Type B pancreatic cell (in vitro differentiated cells): ENCODE data around the gene PPFIA1. TPM values are rescaled to one million over a fixed set of nuclear protein-coding genes. Genes with fewer than 3 reads are reported as not detected.
"Not testable (repeated sequence)": the region's sequence is repeated elsewhere in the genome, so short reads cannot be mapped to it uniquely, and the experiment has no call there.

ENCODE experiments used
- DNase-seq: peaks from one replicate; pipeline ENCODE4 v3.0.0; 2021; ENCODE audit warnings: mixed read lengths; ENCODE audit not compliant: unreplicated experiment; ENCODE audit errors: extremely low spot score
- H3K27ac Mint-ChIP-seq: 2 replicates; pipeline ENCODE4 v1.8.0; 2021; ENCODE audit warnings: mild to moderate bottlenecking, mixed read lengths
- H3K27me3 Mint-ChIP-seq: 2 replicates; pipeline ENCODE4 v1.8.0; 2021; ENCODE audit warnings: mixed read lengths
- H3K36me3 Mint-ChIP-seq: 2 replicates; pipeline ENCODE4 v1.8.0; 2021; ENCODE audit warnings: mixed read lengths
- H3K4me1 Mint-ChIP-seq: one replicate; pipeline ENCODE4 v1.8.0; 2021; ENCODE audit warnings: mixed read lengths; ENCODE audit not compliant: unreplicated experiment
- H3K4me3 Mint-ChIP-seq: 2 replicates; pipeline ENCODE4 v1.8.0; 2021; ENCODE audit warnings: mild to moderate bottlenecking, mixed read lengths
- H3K9me3 Mint-ChIP-seq: 2 replicates; pipeline ENCODE4 v1.8.0; 2021; ENCODE audit warnings: mixed read lengths
- total RNA-seq: library from RNA; stranded (reverse); gene quantifications from 2 replicates; pipeline ENCODE4 v1.2.1, GENCODE V29; 2021; ENCODE audit warnings: low replicate concordance
- TF ChIP-seq, protein P1 (sequence below): fragments of 200-600 bp; sonication (generic); conservative IDR thresholded peaks from 2 replicates; pipeline ENCODE4 v1.5.0; 2021; ENCODE audit warnings: antibody characterized with exemption, mild to moderate bottlenecking

PPFIA1 gene
- total RNA-seq, 1 donor from 2014 or later, result 57.0 TPM

- no peaks in the 10 kb centered on the region for H3K4me1 Mint-ChIP-seq
- H3K4me3 Mint-ChIP-seq, result no peak overlapping the region
- no peaks in the 10 kb centered on the region for H3K9me3 Mint-ChIP-seq
- no peak overlapping the region for H3K27ac Mint-ChIP-seq
- TF ChIP-seq, protein P1, sequence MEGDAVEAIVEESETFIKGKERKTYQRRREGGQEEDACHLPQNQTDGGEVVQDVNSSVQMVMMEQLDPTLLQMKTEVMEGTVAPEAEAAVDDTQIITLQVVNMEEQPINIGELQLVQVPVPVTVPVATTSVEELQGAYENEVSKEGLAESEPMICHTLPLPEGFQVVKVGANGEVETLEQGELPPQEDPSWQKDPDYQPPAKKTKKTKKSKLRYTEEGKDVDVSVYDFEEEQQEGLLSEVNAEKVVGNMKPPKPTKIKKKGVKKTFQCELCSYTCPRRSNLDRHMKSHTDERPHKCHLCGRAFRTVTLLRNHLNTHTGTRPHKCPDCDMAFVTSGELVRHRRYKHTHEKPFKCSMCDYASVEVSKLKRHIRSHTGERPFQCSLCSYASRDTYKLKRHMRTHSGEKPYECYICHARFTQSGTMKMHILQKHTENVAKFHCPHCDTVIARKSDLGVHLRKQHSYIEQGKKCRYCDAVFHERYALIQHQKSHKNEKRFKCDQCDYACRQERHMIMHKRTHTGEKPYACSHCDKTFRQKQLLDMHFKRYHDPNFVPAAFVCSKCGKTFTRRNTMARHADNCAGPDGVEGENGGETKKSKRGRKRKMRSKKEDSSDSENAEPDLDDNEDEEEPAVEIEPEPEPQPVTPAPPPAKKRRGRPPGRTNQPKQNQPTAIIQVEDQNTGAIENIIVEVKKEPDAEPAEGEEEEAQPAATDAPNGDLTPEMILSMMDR, result no peak
- H3K27me3 Mint-ChIP-seq, result no peaks in the 10 kb centered on the region
- peaks cover 18% of the 10 kb centered on the region for H3K36me3 Mint-ChIP-seq
- DNase-seq, result no peak
Measured at GRCh38 chr11:70387564-70387963, 117.1 kb downstream of the PPFIA1 start.

DNA sequence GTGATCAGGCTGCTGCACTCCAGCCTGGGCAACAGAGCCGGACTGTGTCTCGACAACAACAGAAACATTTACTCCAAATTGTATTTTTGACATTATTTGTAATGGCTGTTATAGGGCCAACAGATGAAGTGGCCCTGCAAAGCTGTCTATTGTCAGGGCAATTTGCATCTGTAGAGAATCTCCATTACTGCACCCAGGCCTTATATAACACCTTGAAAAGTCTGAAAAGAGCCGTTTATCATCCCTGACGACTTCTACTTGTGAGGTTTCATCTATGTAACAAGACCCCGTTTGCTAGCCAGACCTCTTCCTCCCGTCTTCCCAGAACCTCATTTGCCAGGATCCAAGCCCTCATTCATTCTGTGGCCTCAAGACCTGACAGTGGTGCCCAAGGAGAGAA is 118.7 kb downstream of the PPFIA1 start:
- H3K27ac Mint-ChIP-seq, result no peak overlapping the region

DNA sequence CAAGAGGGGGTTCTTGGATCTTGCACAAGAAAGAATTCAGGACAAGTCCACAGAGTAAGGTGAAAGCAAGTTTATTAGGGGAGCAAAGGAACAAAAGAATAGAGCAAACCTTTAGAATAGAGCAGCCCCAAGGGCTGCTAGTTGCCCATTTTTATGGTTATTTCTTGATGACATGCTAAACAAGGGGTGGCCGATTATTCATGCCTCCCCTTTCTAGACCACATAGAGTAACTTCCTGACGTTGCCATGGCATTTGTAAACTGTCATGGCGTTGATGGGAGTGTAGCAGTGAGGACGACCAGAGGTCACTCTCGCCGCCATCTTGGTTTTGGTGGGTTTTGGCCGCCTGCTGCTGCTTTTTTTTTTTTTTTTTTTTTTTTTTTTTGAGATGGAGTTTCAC is 120.4 kb downstream of the PPFIA1 start:
- H3K27ac Mint-ChIP-seq, H3K4me3 Mint-ChIP-seq, DNase-seq, H3K9me3 Mint-ChIP-seq, H3K27me3 Mint-ChIP-seq, H3K4me1 Mint-ChIP-seq: not testable (repeated sequence)
- H3K36me3 Mint-ChIP-seq, result peaks cover 20% of the 10 kb centered on the region

More for the DNA sequence above, 118.7 kb downstream of the PPFIA1 start:
- no peaks in the 10 kb centered on the region for H3K27me3 Mint-ChIP-seq
- no peak overlapping the region for H3K4me3 Mint-ChIP-seq
- peaks cover 26% of the 10 kb centered on the region for H3K36me3 Mint-ChIP-seq
- no peaks in the 10 kb centered on the region for H3K4me1 Mint-ChIP-seq
- no peaks in the 10 kb centered on the region for H3K9me3 Mint-ChIP-seq
- no peak for DNase-seq
- TF ChIP-seq, protein P1, result no peak

GRCh38 chr11:70394211-70394950 is 123.9 kb downstream of the PPFIA1 start:
- no peak overlapping the region for H3K27ac Mint-ChIP-seq
- DNase-seq, result no peak
- H3K4me1 Mint-ChIP-seq, result peaks cover 11% of the 10 kb centered on the region
- no peaks in the 10 kb centered on the region for H3K9me3 Mint-ChIP-seq
- TF ChIP-seq, protein P1, result no peak
- H3K36me3 Mint-ChIP-seq, result peaks cover 25% of the 10 kb centered on the region
- no peak overlapping the region for H3K4me3 Mint-ChIP-seq
- H3K27me3 Mint-ChIP-seq, result no peaks in the 10 kb centered on the region

DNA sequence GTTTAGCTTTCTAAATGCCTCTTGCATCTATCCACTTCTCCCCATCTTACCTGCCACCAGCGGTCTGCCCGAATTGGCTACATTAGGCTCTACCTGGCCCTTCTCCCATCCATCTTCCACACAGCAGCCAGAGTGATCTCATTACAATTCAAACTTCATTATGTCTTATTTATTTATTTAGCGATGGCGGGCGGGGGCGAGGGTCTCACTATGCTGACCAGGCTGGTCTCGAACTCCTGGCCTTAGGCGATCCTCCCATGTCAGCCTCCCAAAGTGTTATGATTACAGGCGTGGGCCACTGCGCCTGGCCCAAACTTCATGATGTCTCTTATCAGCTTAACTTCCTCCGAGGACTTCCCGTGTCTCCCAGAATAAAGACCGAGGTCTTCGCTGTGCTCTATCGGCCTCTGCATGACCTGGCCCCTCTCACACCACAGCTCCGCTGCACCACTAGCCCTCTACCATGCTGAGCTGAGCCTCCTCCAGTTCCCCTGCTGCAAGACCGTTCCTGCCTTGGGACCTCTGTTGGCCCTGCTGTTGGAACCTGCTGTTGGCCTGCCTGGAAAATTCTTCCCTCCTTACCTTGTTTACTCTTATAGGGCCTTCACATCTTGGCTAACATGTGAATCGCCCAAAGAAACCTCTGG is 127.0 kb downstream of the PPFIA1 start:
- TF ChIP-seq, protein P1, result no peak
- H3K36me3 Mint-ChIP-seq, result peaks cover 18% of the 10 kb centered on the region
- H3K27ac Mint-ChIP-seq, result peak overlapping the region; percentile 87
- no peak for DNase-seq
- no peaks in the 10 kb centered on the region for H3K27me3 Mint-ChIP-seq
- no peaks in the 10 kb centered on the region for H3K9me3 Mint-ChIP-seq
- H3K4me3 Mint-ChIP-seq, result peak overlapping the region; percentile 97
- H3K4me1 Mint-ChIP-seq, result peaks cover 18% of the 10 kb centered on the region
